VCaP (cell line): Measurements from ENCODE around the gene ITGB5.

Experiments used
- H3K27ac ChIP-seq: fragments of 450-650 bp; 2 replicates; pipeline ENCODE4 v1.5.1; 2017
- TF ChIP-seq, protein P1 (sequence below): fragments of 450-650 bp; conservative IDR thresholded peaks from 2 replicates; pipeline ENCODE4 v1.5.1; 2017; ENCODE audit warnings: mild to moderate bottlenecking, moderate library complexity

ITGB5 gene

DNA sequence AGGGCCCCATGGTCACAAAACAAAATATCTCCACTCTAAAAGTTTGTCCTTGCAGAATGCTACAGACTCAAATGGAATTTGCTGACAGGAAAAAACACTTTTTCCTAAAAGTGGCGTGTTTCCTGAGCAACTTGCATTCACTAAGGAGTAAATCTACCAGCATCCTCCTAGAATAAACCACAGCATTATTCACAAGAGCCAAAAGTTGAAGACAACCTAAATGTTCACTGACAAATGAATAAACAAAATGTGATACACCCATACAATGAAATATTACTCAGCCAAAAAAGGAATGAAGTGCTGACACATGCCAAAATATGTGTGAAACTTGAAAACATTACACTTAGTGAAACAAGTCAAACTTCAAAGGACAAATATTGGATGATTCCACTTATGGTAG is 28.9 kb downstream of the ITGB5 start:
- TF ChIP-seq, protein P1, sequence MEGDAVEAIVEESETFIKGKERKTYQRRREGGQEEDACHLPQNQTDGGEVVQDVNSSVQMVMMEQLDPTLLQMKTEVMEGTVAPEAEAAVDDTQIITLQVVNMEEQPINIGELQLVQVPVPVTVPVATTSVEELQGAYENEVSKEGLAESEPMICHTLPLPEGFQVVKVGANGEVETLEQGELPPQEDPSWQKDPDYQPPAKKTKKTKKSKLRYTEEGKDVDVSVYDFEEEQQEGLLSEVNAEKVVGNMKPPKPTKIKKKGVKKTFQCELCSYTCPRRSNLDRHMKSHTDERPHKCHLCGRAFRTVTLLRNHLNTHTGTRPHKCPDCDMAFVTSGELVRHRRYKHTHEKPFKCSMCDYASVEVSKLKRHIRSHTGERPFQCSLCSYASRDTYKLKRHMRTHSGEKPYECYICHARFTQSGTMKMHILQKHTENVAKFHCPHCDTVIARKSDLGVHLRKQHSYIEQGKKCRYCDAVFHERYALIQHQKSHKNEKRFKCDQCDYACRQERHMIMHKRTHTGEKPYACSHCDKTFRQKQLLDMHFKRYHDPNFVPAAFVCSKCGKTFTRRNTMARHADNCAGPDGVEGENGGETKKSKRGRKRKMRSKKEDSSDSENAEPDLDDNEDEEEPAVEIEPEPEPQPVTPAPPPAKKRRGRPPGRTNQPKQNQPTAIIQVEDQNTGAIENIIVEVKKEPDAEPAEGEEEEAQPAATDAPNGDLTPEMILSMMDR, result no peak
- H3K27ac ChIP-seq, result no peak overlapping the region

- TF ChIP-seq, protein P1, result no peak
- no peak overlapping the region for H3K27ac ChIP-seq
These were observed 30.5 kb downstream of the ITGB5 start for GRCh38 chr3:124856677-124857076.

- peak overlapping the region; percentile 8; the same call in 1 of the 2 replicates for H3K27ac ChIP-seq
- TF ChIP-seq, protein P1, result no peak
These were observed 33.2 kb downstream of the ITGB5 start for GRCh38 chr3:124854009-124854408.

- peak overlapping the region; percentile 8; the same call in 1 of the 2 replicates for H3K27ac ChIP-seq
- TF ChIP-seq, protein P1, result no peak
These were observed 33.7 kb downstream of the ITGB5 start for GRCh38 chr3:124853446-124853845.

DNA sequence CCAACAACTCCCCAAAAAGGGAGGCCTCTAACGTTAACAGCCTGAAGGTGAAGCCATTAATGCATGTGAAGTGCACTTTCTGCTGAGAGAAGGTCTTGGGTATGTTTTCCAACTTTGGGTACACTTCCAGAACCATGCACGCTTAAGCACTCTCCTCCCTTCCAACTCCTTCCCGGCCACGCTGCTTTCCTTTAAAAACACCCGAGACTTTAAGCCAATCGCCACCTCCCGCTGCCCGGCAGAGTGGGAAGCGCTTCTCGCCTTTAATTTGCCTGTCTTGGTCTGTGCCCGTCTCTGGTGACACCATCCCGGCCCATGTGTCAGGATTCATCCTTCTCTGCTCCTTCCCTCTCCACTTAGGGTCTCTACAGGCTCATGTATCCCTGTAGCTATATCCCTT is 35.3 kb downstream of the ITGB5 start:
- H3K27ac ChIP-seq, result no peak overlapping the region
- TF ChIP-seq, protein P1, result no peak

DNA sequence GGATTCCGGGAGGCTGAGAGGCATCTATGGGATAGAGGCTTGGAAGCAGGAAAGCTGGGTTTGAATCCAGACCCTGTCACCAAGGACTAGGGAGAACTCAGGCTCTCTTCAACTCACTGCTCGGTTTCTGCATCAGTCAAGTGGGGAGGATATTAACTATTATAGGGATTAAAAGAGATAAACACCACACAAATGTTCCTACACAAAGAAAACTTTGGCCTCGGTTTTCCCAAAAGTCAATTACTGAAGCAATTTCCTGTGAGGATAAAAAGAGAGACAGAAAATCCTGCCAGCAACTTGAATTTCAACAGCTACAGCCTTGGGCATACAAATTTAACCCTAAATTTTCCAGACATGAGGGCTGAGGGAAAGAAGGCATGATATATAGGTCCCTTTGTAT is 36.0 kb downstream of the ITGB5 start:
- TF ChIP-seq, protein P1, result no peak
- H3K27ac ChIP-seq, result no peak overlapping the region

GRCh38 chr3:124850633-124851032 is 36.5 kb downstream of the ITGB5 start:
- TF ChIP-seq, protein P1, result no peak

More at GRCh38 chr3:124850633-124851032, 36.5 kb downstream of the ITGB5 start:
- no peak overlapping the region for H3K27ac ChIP-seq
